ENCODE measurements around the gene MACROD2.

MACROD2 gene

GRCh38 chr20:14832630-14833029, 837.3 kb downstream of the MACROD2 start:
- DNase-seq: no peak

- DNase-seq: peak; percentile 79
Observed at GRCh38 chr20:14838663-14839628, 843.6 kb downstream of the MACROD2 start.

GRCh38 chr20:14845199-14846160, 850.2 kb downstream of the MACROD2 start:
- DNase-seq: no peak

- no peak for DNase-seq
Observed at GRCh38 chr20:14848806-14849205, 853.5 kb downstream of the MACROD2 start.

GRCh38 chr20:14853079-14853478, 857.8 kb downstream of the MACROD2 start:
- no peak for DNase-seq

- DNase-seq: no peak
Observed at GRCh38 chr20:14855171-14855570, 859.9 kb downstream of the MACROD2 start.

GRCh38 chr20:14859627-14860026, 864.3 kb downstream of the MACROD2 start:
- DNase-seq: no peak

- no peak for DNase-seq
Observed at GRCh38 chr20:14860410-14860814, 865.1 kb downstream of the MACROD2 start.

- DNase-seq: no peak
Observed at GRCh38 chr20:14861028-14861699, 865.8 kb downstream of the MACROD2 start.

- DNase-seq: no peak
Observed at GRCh38 chr20:14865169-14865568, 869.9 kb downstream of the MACROD2 start.

GRCh38 chr20:14865731-14866130, 870.4 kb downstream of the MACROD2 start:
- DNase-seq: no peak

- DNase-seq: no peak
Observed at GRCh38 chr20:14866841-14867514, 871.7 kb downstream of the MACROD2 start.

- no peak for DNase-seq
Observed at GRCh38 chr20:14877301-14878028, 882.1 kb downstream of the MACROD2 start.

- DNase-seq: no peak
Observed at GRCh38 chr20:14878676-14879019, 883.3 kb downstream of the MACROD2 start.

GRCh38 chr20:14879020-14879697, 883.8 kb downstream of the MACROD2 start:
- DNase-seq: no peak

- no peak for DNase-seq
Observed at GRCh38 chr20:14879839-14880238, 884.5 kb downstream of the MACROD2 start.

GRCh38 chr20:14881518-14881917, 886.2 kb downstream of the MACROD2 start:
- no peak for DNase-seq

GRCh38 chr20:14882157-14882556, 886.8 kb downstream of the MACROD2 start:
- no peak for DNase-seq

- no peak for DNase-seq
Observed at GRCh38 chr20:14882846-14883245, 887.5 kb downstream of the MACROD2 start.

- no peak for DNase-seq
Observed at GRCh38 chr20:14883324-14883723, 888.0 kb downstream of the MACROD2 start.

- DNase-seq: no peak
Observed at GRCh38 chr20:14885661-14886060, 890.3 kb downstream of the MACROD2 start.

Measured in NCI-H2171 treated with DMSO at 0.1 percent for 48 hours (cell line).